GM12872 (cell line): ENCODE data around the gene ST3GAL6.

Source experiments
- TF ChIP-seq, protein P1 (sequence below): IDR thresholded peaks from 3 replicates; pipeline ENCODE4 v1.5.1; 2011; ENCODE audit warnings: low read depth, mild to moderate bottlenecking, low read length, moderate library complexity; ENCODE audit not compliant: insufficient read depth

The ST3GAL6 gene

DNA sequence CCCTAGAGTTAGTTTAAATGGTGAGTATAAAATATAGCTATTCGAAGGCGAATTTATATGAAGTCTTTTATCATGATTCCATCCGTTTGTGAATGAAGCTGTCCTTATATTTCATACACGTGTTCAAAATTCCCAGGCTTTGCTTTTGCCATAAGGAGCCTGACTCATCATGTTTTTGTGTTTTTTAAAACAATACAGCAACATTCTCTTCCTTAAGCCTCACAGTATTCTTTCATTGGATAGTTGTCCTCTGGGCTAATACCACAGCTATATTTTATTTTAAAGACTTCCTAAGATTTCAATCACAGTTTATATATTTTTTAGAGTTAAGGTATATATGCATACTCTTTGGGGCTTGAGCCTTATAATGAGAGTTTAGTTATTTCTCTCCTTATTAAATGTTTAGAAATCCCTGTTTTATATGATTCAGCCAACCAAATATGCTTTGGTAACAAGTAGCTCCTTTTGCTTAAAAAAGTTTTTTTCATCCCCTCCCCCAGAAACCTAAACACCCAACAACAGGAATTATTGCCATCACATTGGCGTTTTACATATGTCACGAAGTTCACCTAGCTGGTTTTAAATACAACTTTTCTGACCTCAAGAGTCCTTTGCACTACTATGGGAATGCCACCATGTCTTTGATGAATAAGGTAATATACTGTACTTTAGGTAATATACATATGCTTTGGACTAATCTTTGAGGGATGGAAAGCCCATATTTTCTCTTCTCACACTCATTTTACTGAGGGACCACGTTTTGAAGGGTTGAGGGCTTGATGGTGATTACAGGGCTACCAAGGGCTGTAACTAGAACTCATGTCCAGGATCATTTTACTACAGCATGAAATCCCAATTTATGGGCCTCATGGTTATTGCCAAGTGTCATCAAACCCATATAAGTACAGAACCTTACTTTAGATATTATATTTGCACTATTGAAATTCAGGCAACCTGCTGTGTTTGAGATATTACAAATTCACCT is 28.5 kb downstream of the ST3GAL6 start:
- TF ChIP-seq, protein P1, sequence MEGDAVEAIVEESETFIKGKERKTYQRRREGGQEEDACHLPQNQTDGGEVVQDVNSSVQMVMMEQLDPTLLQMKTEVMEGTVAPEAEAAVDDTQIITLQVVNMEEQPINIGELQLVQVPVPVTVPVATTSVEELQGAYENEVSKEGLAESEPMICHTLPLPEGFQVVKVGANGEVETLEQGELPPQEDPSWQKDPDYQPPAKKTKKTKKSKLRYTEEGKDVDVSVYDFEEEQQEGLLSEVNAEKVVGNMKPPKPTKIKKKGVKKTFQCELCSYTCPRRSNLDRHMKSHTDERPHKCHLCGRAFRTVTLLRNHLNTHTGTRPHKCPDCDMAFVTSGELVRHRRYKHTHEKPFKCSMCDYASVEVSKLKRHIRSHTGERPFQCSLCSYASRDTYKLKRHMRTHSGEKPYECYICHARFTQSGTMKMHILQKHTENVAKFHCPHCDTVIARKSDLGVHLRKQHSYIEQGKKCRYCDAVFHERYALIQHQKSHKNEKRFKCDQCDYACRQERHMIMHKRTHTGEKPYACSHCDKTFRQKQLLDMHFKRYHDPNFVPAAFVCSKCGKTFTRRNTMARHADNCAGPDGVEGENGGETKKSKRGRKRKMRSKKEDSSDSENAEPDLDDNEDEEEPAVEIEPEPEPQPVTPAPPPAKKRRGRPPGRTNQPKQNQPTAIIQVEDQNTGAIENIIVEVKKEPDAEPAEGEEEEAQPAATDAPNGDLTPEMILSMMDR: no peak

DNA sequence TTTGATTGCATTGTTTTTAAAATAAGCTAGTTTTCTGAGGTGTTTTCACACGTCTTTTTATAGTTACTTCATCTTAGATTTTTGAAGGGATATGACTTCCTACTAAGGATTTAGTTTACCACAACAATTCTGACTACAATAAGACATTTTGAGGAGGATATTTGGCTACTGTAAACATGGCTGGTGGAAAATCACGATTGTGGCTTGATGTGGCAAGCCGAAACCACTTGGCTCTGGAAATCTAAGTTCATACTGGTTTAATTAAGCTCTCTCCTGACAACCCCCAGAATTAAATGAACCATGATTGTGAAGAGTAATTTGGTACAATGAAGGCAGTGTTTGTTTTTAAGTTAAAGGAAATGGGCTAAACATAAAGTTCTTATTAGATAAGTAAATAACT is 30.8 kb downstream of the ST3GAL6 start:
- TF ChIP-seq, protein P1: no peak

DNA sequence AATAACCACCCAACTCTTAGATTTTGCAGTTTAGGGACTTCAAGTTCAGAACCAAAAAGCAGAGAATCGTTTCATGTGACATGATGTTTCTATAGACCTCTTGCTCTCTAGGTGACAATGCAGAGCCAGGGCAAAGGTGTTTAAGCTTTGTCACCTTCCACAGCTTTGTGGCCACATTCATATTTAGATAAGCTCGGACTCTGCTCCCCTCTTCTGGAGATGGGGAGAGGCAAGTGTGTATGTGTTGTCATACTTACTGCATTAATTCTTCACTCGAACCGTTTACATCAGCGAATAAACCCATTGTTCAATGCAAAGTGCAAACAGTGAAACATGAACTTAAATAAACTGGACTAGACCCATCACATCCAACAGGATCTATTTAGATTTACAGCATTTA is 33.2 kb downstream of the ST3GAL6 start:
- TF ChIP-seq, protein P1: no peak

GRCh38 chr3:98797905-98798304 is 34.8 kb downstream of the ST3GAL6 start:
- TF ChIP-seq, protein P1: no peak

- TF ChIP-seq, protein P1: 0 out of 3 replicates have a peak, but pooled peaks have one; percentile 7
Observed at GRCh38 chr3:98798820-98799219, 35.7 kb downstream of the ST3GAL6 start.

GRCh38 chr3:98799479-98799878 is 36.3 kb downstream of the ST3GAL6 start:
- TF ChIP-seq, protein P1: no peak

- TF ChIP-seq, protein P1: no peak
Observed at GRCh38 chr3:98800401-98800800, 37.3 kb downstream of the ST3GAL6 start.
